GM18520 (cell line): ENCODE results near the gene CD9.

Experiments
- ATAC-seq: cut with Tn5 transposase; IDR thresholded peaks from one replicate; pipeline ENCODE4 v1.9.1; 2021; ENCODE audit not compliant: unreplicated experiment

The CD9 gene

GRCh38 chr12:6273541-6274230, 73.5 kb downstream of the CD9 start:
- no peak for ATAC-seq

GRCh38 chr12:6274231-6275221, 74.3 kb downstream of the CD9 start:
- ATAC-seq: no peak

- no peak for ATAC-seq
Measured at GRCh38 chr12:6275928-6276887, 76.0 kb downstream of the CD9 start.

GRCh38 chr12:6276956-6277620, 76.9 kb downstream of the CD9 start:
- ATAC-seq: no peak

GRCh38 chr12:6277982-6278438, 77.8 kb downstream of the CD9 start:
- ATAC-seq: peak; percentile 22

GRCh38 chr12:6278439-6279255, 78.4 kb downstream of the CD9 start:
- peak; percentile 58 for ATAC-seq

GRCh38 chr12:6279256-6279628, 79.0 kb downstream of the CD9 start:
- no peak for ATAC-seq

- ATAC-seq: no peak
Measured at GRCh38 chr12:6279631-6280030, 79.4 kb downstream of the CD9 start.

- ATAC-seq: no peak
Measured at GRCh38 chr12:6280053-6280469, 79.9 kb downstream of the CD9 start.

GRCh38 chr12:6280672-6281071, 80.5 kb downstream of the CD9 start:
- ATAC-seq: no peak

- no peak for ATAC-seq
Measured at GRCh38 chr12:6281081-6281809, 81.0 kb downstream of the CD9 start.

- no peak for ATAC-seq
Measured at GRCh38 chr12:6282453-6282840, 82.2 kb downstream of the CD9 start.

GRCh38 chr12:6284273-6284672, 84.1 kb downstream of the CD9 start:
- ATAC-seq: no peak

- ATAC-seq: no peak
Measured at GRCh38 chr12:6285063-6285477, 84.9 kb downstream of the CD9 start.

- no peak for ATAC-seq
Measured at GRCh38 chr12:6285532-6286306, 85.5 kb downstream of the CD9 start.
